ENCODE data around the gene MARCHF10. TPM values are rescaled to one million over a fixed set of nuclear protein-coding genes. Genes with fewer than 3 reads are reported as not detected.

The MARCHF10 gene
- polyA plus RNA-seq (2013, experiment 1 of 2), result 0.04 TPM
- 0.21 TPM for polyA plus RNA-seq (2013, experiment 2 of 2)

DNA sequence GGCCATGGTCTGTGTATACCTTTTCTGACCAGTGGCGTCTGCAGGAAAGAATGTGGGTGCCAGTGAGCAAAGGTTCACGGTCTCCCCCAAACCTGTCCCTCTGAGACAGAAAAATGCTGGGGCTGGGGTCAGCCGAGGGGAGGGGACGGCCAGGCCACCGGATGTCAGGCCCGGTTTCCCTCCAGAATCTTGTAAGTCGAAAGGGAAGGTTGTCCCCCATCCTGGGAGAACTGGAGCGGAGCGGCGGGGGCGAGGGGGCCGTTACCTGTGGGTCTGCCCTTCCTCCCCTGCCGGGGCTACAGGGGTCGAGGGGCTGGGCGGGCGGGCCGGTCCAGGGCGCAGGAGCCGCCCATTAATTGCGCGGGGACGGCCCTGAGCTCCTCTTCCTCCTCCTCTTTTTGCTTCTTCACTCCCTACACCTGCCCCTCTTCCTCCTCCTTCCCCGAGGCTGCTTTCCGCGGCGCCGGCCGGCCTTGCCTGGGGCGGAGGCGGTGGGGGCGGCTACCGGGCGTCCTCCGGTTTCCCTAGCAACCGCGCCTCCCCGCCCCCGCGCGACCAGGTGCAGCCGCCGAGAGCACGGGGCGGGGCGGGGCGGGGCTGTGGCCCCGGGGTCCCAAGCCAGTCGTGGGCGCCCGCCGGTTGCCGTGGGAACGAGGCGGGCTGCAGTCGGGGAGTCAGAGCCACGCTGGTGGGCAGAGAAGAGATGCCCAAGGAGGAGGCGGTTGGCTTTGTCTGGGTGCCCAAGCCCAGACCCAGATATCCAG, at the start of gene MARCHF10:
TSS of gene MARCHF10 (minus strand) at position 503 of the 764 bp plus-strand sequence. CDS start 6,579 bp downstream, outside the sequence.
- H3K4me3 ChIP-seq (ENCODE audit: insufficient read depth in 1 of 2, low read depth in 1 of 2, low read length in 2 of 2), result peak within 1 kb of the TSS in 1 of 2 experiments; percentile 56
- no peak within 1 kb of the TSS for H3K4ac ChIP-seq (ENCODE audit: low read depth in 1 of 2, low read length in 2 of 2)
- peak within 1 kb of the TSS; percentile 35 for H2BK120ac ChIP-seq (ENCODE audit: low read depth, low read length)
- H3K4me2 ChIP-seq (ENCODE audit: low read length, poor library complexity, severe bottlenecking), result peak within 1 kb of the TSS; percentile 87
- H3K18ac ChIP-seq (ENCODE audit: low read depth in 1 of 2, low read length in 2 of 2), result peak within 1 kb of the TSS in 1 of 2 experiments; percentile 29
- H3K14ac ChIP-seq (ENCODE audit: low read length in 2 of 2), result no peak within 1 kb of the TSS
- H3K27ac ChIP-seq (ENCODE audit: low read length, poor library complexity, severe bottlenecking), result no peak within 1 kb of the TSS
- no peak within 1 kb of the TSS for H2BK5ac ChIP-seq (ENCODE audit: low read depth, low read length, poor library complexity, severe bottlenecking)
- H2AFZ ChIP-seq (ENCODE audit: low read depth, low read length), result no peak within 1 kb of the TSS
- WGBS, result 11% methylated on average over 55 of the region's 57 CpGs
- no peaks in the 10 kb centered on the region for H3K79me1 ChIP-seq (replicated peaks; ENCODE audit: low read length, poor library complexity, severe bottlenecking)
- H2BK15ac ChIP-seq (ENCODE audit: low read depth, poor library complexity, severe bottlenecking), result peak within 1 kb of the TSS; percentile 90
- H2AK5ac ChIP-seq (ENCODE audit: low read length, severe bottlenecking), result peak within 1 kb of the TSS; percentile 50
- H3K9ac ChIP-seq (ENCODE audit: low read length), result no peak within 1 kb of the TSS
- H4K8ac ChIP-seq (ENCODE audit: low read length), result peak within 1 kb of the TSS; percentile 24
- H3K9me3 ChIP-seq (ENCODE audit: control insufficient read depth, low read length), result peaks cover 5% of the 10 kb centered on the region
- no peaks in the 10 kb centered on the region for H3K36me3 ChIP-seq (ENCODE audit: control insufficient read depth in 1 of 2, insufficient read depth in 2 of 2, low read depth in 1 of 2, low read length in 2 of 2)
- DNase-seq, result no peak
- no peak within 1 kb of the TSS for H3K23ac ChIP-seq (ENCODE audit: low read length in 2 of 2)
- H2BK12ac ChIP-seq (ENCODE audit: low read length in 2 of 2), result peak within 1 kb of the TSS in 1 of 2 experiments; percentile 31
- peaks cover 0 to 4% of the 10 kb centered on the region in 2 experiments for H3K27me3 ChIP-seq (ENCODE audit: control insufficient read depth in 1 of 2, insufficient read depth in 1 of 2, low read length in 2 of 2)
- peaks cover 12% of the 10 kb centered on the region for H3K4me1 ChIP-seq (ENCODE audit: control insufficient read depth, insufficient read depth, low read depth, low read length)
- H4K91ac ChIP-seq (ENCODE audit: low read length), result no peak within 1 kb of the TSS

DNA sequence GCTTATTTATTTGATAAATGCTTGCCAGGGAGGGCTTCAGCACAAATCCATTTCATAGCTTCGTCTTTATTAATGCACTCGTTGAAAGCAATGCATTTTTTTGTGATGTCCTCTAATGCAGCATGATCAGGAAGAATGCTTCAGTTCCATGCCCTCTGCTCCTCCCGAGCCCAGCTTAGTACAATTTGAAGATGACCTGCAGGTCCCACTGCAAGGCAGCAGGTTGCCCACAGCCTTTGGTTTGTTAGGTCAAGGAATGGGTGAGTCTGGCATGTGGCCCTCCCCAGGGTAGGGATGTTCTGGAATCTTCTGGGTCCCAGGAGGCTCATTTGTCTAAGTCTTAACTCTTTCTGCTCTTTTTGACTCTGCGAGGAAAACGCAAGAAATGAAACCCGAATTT, 49.4 kb upstream of the MARCHF10 start:
- H3K4me3 ChIP-seq (ENCODE audit: insufficient read depth in 1 of 2, low read depth in 1 of 2, low read length in 2 of 2), result no peak overlapping the region
- no peak overlapping the region for H2AFZ ChIP-seq (ENCODE audit: low read depth, low read length)
- H3K4me1 ChIP-seq (ENCODE audit: control insufficient read depth, insufficient read depth, low read depth, low read length), result no peaks in the 10 kb centered on the region
- no peak overlapping the region for H3K27ac ChIP-seq (ENCODE audit: low read length, poor library complexity, severe bottlenecking)
- H2AK5ac ChIP-seq (ENCODE audit: low read length, severe bottlenecking), result no peak overlapping the region
- H3K4me2 ChIP-seq (ENCODE audit: low read length, poor library complexity, severe bottlenecking), result no peak overlapping the region
- no peak overlapping the region for H4K8ac ChIP-seq (ENCODE audit: low read length)
- H3K36me3 ChIP-seq (ENCODE audit: control insufficient read depth in 1 of 2, insufficient read depth in 2 of 2, low read depth in 1 of 2, low read length in 2 of 2), result no peaks in the 10 kb centered on the region
- no peak overlapping the region for H2BK12ac ChIP-seq (ENCODE audit: low read length in 2 of 2)
- no peak overlapping the region for H3K4ac ChIP-seq (ENCODE audit: low read depth in 1 of 2, low read length in 2 of 2)
- 98% methylated on average over 6 of the region's 6 CpGs for WGBS
- H3K79me1 ChIP-seq (replicated peaks; ENCODE audit: low read length, poor library complexity, severe bottlenecking), result no peaks in the 10 kb centered on the region
- H3K9me3 ChIP-seq (ENCODE audit: control insufficient read depth, low read length), result no peaks in the 10 kb centered on the region
- no peak overlapping the region for H2BK5ac ChIP-seq (ENCODE audit: low read depth, low read length, poor library complexity, severe bottlenecking)
- H3K9ac ChIP-seq (ENCODE audit: low read length), result no peak overlapping the region
- no peak overlapping the region for H3K14ac ChIP-seq (ENCODE audit: low read length in 2 of 2)
- H2BK120ac ChIP-seq (ENCODE audit: low read depth, low read length), result peak overlapping the region; percentile 34
- H3K23ac ChIP-seq (ENCODE audit: low read length in 2 of 2), result no peak overlapping the region
- H2BK15ac ChIP-seq (ENCODE audit: low read depth, poor library complexity, severe bottlenecking), result no peak overlapping the region
- no peak overlapping the region for H4K91ac ChIP-seq (ENCODE audit: low read length)
- no peak overlapping the region for H3K18ac ChIP-seq (ENCODE audit: low read depth in 1 of 2, low read length in 2 of 2)
- no peak for DNase-seq
- H3K27me3 ChIP-seq (ENCODE audit: control insufficient read depth in 1 of 2, insufficient read depth in 1 of 2, low read length in 2 of 2), result peaks cover 0 to 18% of the 10 kb centered on the region in 2 experiments

GRCh38 chr17:62856594-62856993, 48.5 kb upstream of the MARCHF10 start:
- Histone ChIP-seq H4K8ac (ENCODE audit: low read length) (no peak overlapping the region), H3K79me1 (replicated peaks; ENCODE audit: low read length, poor library complexity, severe bottlenecking) (no peaks in the 10 kb centered on the region), H4K91ac (ENCODE audit: low read length) (no peak overlapping the region), H3K4ac (ENCODE audit: low read depth in 1 of 2, low read length in 2 of 2) (no peak overlapping the region), H3K27ac (ENCODE audit: low read length, poor library complexity, severe bottlenecking) (no peak overlapping the region), H3K18ac (ENCODE audit: low read depth in 1 of 2, low read length in 2 of 2) (no peak overlapping the region), H3K4me1 (ENCODE audit: control insufficient read depth, insufficient read depth, low read depth, low read length) (no peaks in the 10 kb centered on the region), H3K4me3 (ENCODE audit: insufficient read depth in 1 of 2, low read depth in 1 of 2, low read length in 2 of 2) (no peak overlapping the region), H2BK12ac (ENCODE audit: low read length in 2 of 2) (no peak overlapping the region), H3K4me2 (ENCODE audit: low read length, poor library complexity, severe bottlenecking) (no peak overlapping the region), H3K23ac (ENCODE audit: low read length in 2 of 2) (no peak overlapping the region), H3K27me3 (ENCODE audit: control insufficient read depth in 1 of 2, insufficient read depth in 1 of 2, low read length in 2 of 2) (peaks cover 0 to 15% of the 10 kb centered on the region in 2 experiments), H2BK120ac (ENCODE audit: low read depth, low read length) (no peak overlapping the region), H2AFZ (ENCODE audit: low read depth, low read length) (no peak overlapping the region), H3K14ac (ENCODE audit: low read length in 2 of 2) (no peak overlapping the region), H2AK5ac (ENCODE audit: low read length, severe bottlenecking) (no peak overlapping the region), H2BK5ac (ENCODE audit: low read depth, low read length, poor library complexity, severe bottlenecking) (no peak overlapping the region), H3K9ac (ENCODE audit: low read length) (no peak overlapping the region), H2BK15ac (ENCODE audit: low read depth, poor library complexity, severe bottlenecking) (no peak overlapping the region), H3K36me3 (ENCODE audit: control insufficient read depth in 1 of 2, insufficient read depth in 2 of 2, low read depth in 1 of 2, low read length in 2 of 2) (no peaks in the 10 kb centered on the region), H3K9me3 (ENCODE audit: control insufficient read depth, low read length) (no peaks in the 10 kb centered on the region)
- WGBS, result 89% methylated on average over 3 of the region's 3 CpGs
- DNase-seq, result no peak

DNA sequence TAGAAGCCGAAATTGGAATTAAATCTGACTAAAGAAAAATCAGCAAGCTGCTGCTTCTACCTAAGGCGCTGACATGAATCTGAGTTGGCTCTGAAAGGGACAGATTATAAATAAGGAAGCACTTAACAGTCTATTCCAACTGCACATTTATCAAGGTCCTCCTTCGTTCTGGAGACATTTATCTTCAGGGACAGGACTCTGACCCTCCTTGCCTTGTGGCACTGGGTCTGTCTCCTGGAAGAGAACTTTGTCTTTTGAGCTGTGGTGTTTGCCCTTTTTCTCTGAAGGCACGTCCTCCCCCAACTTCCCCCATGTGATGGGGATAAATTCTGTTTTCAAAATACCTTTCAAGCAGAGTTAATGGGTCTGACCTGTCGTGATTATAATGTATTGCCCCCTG, 47.0 kb upstream of the MARCHF10 start:
- DNase-seq, result no peak
- 64% methylated on average over 5 of the region's 5 CpGs for WGBS
- no peak overlapping the region for H3K4ac ChIP-seq (ENCODE audit: low read depth in 1 of 2, low read length in 2 of 2)

More for the DNA sequence above, 47.0 kb upstream of the MARCHF10 start:
- H3K4me1 ChIP-seq (ENCODE audit: control insufficient read depth, insufficient read depth, low read depth, low read length), result no peaks in the 10 kb centered on the region
- H3K14ac ChIP-seq (ENCODE audit: low read length in 2 of 2), result no peak overlapping the region
- H2AFZ ChIP-seq (ENCODE audit: low read depth, low read length), result no peak overlapping the region
- H3K36me3 ChIP-seq (ENCODE audit: control insufficient read depth in 1 of 2, insufficient read depth in 2 of 2, low read depth in 1 of 2, low read length in 2 of 2), result no peaks in the 10 kb centered on the region
- H3K27ac ChIP-seq (ENCODE audit: low read length, poor library complexity, severe bottlenecking), result no peak overlapping the region
- no peak overlapping the region for H3K4me2 ChIP-seq (ENCODE audit: low read length, poor library complexity, severe bottlenecking)
- H2BK5ac ChIP-seq (ENCODE audit: low read depth, low read length, poor library complexity, severe bottlenecking), result no peak overlapping the region
- no peaks in the 10 kb centered on the region for H3K9me3 ChIP-seq (ENCODE audit: control insufficient read depth, low read length)
- H4K8ac ChIP-seq (ENCODE audit: low read length), result no peak overlapping the region
- no peak overlapping the region for H3K18ac ChIP-seq (ENCODE audit: low read depth in 1 of 2, low read length in 2 of 2)
- H3K9ac ChIP-seq (ENCODE audit: low read length), result no peak overlapping the region
- H4K91ac ChIP-seq (ENCODE audit: low read length), result no peak overlapping the region
- no peak overlapping the region for H3K4me3 ChIP-seq (ENCODE audit: insufficient read depth in 1 of 2, low read depth in 1 of 2, low read length in 2 of 2)
- H3K79me1 ChIP-seq (replicated peaks; ENCODE audit: low read length, poor library complexity, severe bottlenecking), result no peaks in the 10 kb centered on the region
- no peak overlapping the region for H3K23ac ChIP-seq (ENCODE audit: low read length in 2 of 2)
- peaks cover 0 to 7% of the 10 kb centered on the region in 2 experiments for H3K27me3 ChIP-seq (ENCODE audit: control insufficient read depth in 1 of 2, insufficient read depth in 1 of 2, low read length in 2 of 2)
- no peak overlapping the region for H2AK5ac ChIP-seq (ENCODE audit: low read length, severe bottlenecking)
- no peak overlapping the region for H2BK120ac ChIP-seq (ENCODE audit: low read depth, low read length)
- no peak overlapping the region for H2BK15ac ChIP-seq (ENCODE audit: low read depth, poor library complexity, severe bottlenecking)
- H2BK12ac ChIP-seq (ENCODE audit: low read length in 2 of 2), result no peak overlapping the region

Measured in mesenchymal stem cell (in vitro differentiated cells and primary cell).